Osteoblast (primary cell): ENCODE results near the gene MCM5. TPM values are rescaled to one million over a fixed set of nuclear protein-coding genes. Genes with fewer than 3 reads are reported as not detected.

Experiments used
- DNase-seq: peaks from one replicate; pipeline ENCODE4 v3.0.0; 2011; ENCODE audit warnings: low spot score, mixed read lengths; ENCODE audit not compliant: insufficient read length; ENCODE audit errors: missing footprints
- H2AFZ ChIP-seq: 2 replicates; pipeline ENCODE4 v1.6.0; 2011; ENCODE audit warnings: mild to moderate bottlenecking, low read length
- H3K27ac ChIP-seq: 2 replicates; pipeline ENCODE4 v1.5.1; 2011; ENCODE audit warnings: mild to moderate bottlenecking, low read depth, low read length, moderate library complexity
- H3K27me3 ChIP-seq: 2 replicates; pipeline ENCODE4 v1.6.0; 2012; ENCODE audit warnings: mild to moderate bottlenecking, control low read depth, inconsistent platforms, low read length, moderate library complexity; ENCODE audit not compliant: insufficient read depth
- H3K36me3 ChIP-seq: 2 replicates; pipeline ENCODE4 v1.5.1; 2011; ENCODE audit warnings: mild to moderate bottlenecking, low read length, control low read depth, moderate library complexity; ENCODE audit not compliant: insufficient read depth
- H3K4me1 ChIP-seq: 2 replicates; pipeline ENCODE4 v1.5.1; 2011; ENCODE audit warnings: mild to moderate bottlenecking, low read length, control low read depth, moderate library complexity; ENCODE audit not compliant: insufficient read depth
- H3K4me2 ChIP-seq: 2 replicates; pipeline ENCODE4 v1.6.0; 2011; ENCODE audit warnings: mild to moderate bottlenecking, low read length; ENCODE audit not compliant: insufficient read depth
- H3K4me3 ChIP-seq: fragments of 200-600 bp; sonication (generic); 3 replicates; pipeline ENCODE4 v1.5.1; 2012; ENCODE audit warnings: mild to moderate bottlenecking, low read length, inconsistent platforms; ENCODE audit not compliant: insufficient read depth
- H3K79me2 ChIP-seq: 2 replicates; pipeline ENCODE4 v1.6.0; 2012; ENCODE audit warnings: mild to moderate bottlenecking, low read length, control low read depth, inconsistent platforms; ENCODE audit not compliant: insufficient read depth
- H3K9me3 ChIP-seq: 2 replicates; pipeline ENCODE4 v1.5.1; 2011; ENCODE audit warnings: low read depth, low read length, control low read depth
- H4K20me1 ChIP-seq: 2 replicates; pipeline ENCODE4 v1.6.0; 2012; ENCODE audit warnings: mild to moderate bottlenecking, low read length, control low read depth; ENCODE audit not compliant: insufficient read depth
- CTCF ChIP-seq: IDR thresholded peaks from 2 replicates; pipeline ENCODE4 v1.5.1; 2011; ENCODE audit warnings: mild to moderate bottlenecking, low read depth, low read length, moderate library complexity; ENCODE audit errors: extremely low read depth
- total RNA-seq: library from RNA; depleted of rRNA; stranded (reverse); fragments of >200 nt; gene quantifications from 2 replicates; pipeline ENCODE4 v1.2.3, GENCODE V29; 2012

Gene MCM5
- total RNA-seq, 1 donor = 12.7 TPM

- Histone ChIP-seq H3K4me3 (no peak overlapping the region), H3K27ac (no peak overlapping the region), H3K4me2 (no peak overlapping the region), H2AFZ (no peak overlapping the region), H4K20me1 (no peaks in the 10 kb centered on the region), H3K27me3 (peaks cover 19% of the 10 kb centered on the region), H3K36me3 (no peaks in the 10 kb centered on the region), H3K79me2 (no peaks in the 10 kb centered on the region), H3K9me3 (no peaks in the 10 kb centered on the region), H3K4me1 (peaks cover 4% of the 10 kb centered on the region)
- no peak for TF ChIP-seq CTCF
- peak; percentile 62 for DNase-seq
Observed at GRCh38 chr22:35451592-35451991, 51.7 kb downstream of the MCM5 start.

- H3K79me2 ChIP-seq = no peaks in the 10 kb centered on the region
Observed at GRCh38 chr22:35452351-35452781, 52.4 kb downstream of the MCM5 start.

GRCh38 chr22:35452810-35453743 is 53.1 kb downstream of the MCM5 start:
- Histone ChIP-seq H3K4me1 (no peaks in the 10 kb centered on the region), H2AFZ (no peak overlapping the region), H3K4me2 (no peak overlapping the region), H3K79me2 (no peaks in the 10 kb centered on the region), H3K9me3 (no peaks in the 10 kb centered on the region), H4K20me1 (no peaks in the 10 kb centered on the region), H3K27ac (no peak overlapping the region), H3K36me3 (no peaks in the 10 kb centered on the region), H3K27me3 (peaks cover 19% of the 10 kb centered on the region), H3K4me3 (no peak overlapping the region)
- DNase-seq = peak; percentile 58
- TF ChIP-seq CTCF = no peak

More at GRCh38 chr22:35452351-35452781, 52.4 kb downstream of the MCM5 start:
- no peak overlapping the region for H2AFZ ChIP-seq
- H3K27ac ChIP-seq = no peak overlapping the region
- H3K9me3 ChIP-seq = no peaks in the 10 kb centered on the region
- no peak for TF ChIP-seq CTCF
- DNase-seq = peak; percentile 70
- H3K36me3 ChIP-seq = no peaks in the 10 kb centered on the region
- H4K20me1 ChIP-seq = no peaks in the 10 kb centered on the region
- peaks cover 19% of the 10 kb centered on the region for H3K27me3 ChIP-seq
- H3K4me3 ChIP-seq = no peak overlapping the region
- H3K4me1 ChIP-seq = no peaks in the 10 kb centered on the region
- H3K4me2 ChIP-seq = no peak overlapping the region

GRCh38 chr22:35454416-35455054 is 54.6 kb downstream of the MCM5 start:
- peaks cover 19% of the 10 kb centered on the region for H3K27me3 ChIP-seq
- H2AFZ ChIP-seq = no peak overlapping the region
- no peaks in the 10 kb centered on the region for H3K9me3 ChIP-seq
- DNase-seq = peak; percentile 55
- H4K20me1 ChIP-seq = no peaks in the 10 kb centered on the region
- no peaks in the 10 kb centered on the region for H3K79me2 ChIP-seq
- no peak overlapping the region for H3K4me2 ChIP-seq
- TF ChIP-seq CTCF = peak; percentile 21
- no peak overlapping the region for H3K27ac ChIP-seq
- no peaks in the 10 kb centered on the region for H3K4me1 ChIP-seq
- H3K4me3 ChIP-seq = no peak overlapping the region
- no peaks in the 10 kb centered on the region for H3K36me3 ChIP-seq
